A172 (cell line): ENCODE data around the gene CCR3. TPM values are rescaled to one million over a fixed set of nuclear protein-coding genes. Genes with fewer than 3 reads are reported as not detected.
A peak's percentile ranks its signal among the peaks of the same experiment; 100 is the strongest.

Experiments used
- DNase-seq: peaks from one replicate; pipeline ENCODE4 v3.0.0-alpha.2; 2015; ENCODE audit warnings: low spot score
- total RNA-seq: library from RNA; depleted of rRNA; stranded (reverse); fragments of >200 nt; shearing (Covaris generic); gene quantifications from 2 replicates; pipeline ENCODE4 v1.2.3, GENCODE V29; 2014

CCR3 gene
- total RNA-seq, 1 experiment from 2014 or later: not detected

GRCh38 chr3:46221391-46221790 is 20.9 kb upstream of the CCR3 start:
- no peak for DNase-seq

DNA sequence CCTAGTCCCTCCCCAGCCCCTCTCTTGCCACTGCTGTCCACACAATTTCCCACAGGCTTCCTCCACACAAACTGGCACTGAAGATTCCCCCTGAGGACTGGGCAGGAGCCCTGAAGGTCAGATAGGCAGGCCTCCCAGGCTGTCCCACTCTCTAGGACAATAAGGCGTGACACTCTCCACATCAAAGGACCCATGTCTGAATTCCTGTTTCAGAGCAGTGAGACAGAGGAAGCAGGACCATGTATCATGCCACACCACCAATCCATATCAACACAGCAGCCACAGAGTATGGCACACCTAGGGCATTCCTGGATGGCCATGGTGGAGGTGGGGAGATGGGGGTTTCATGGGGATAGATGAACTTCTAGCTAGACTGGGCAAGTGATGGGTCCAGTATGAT is 20.3 kb upstream of the CCR3 start:
- DNase-seq: no peak

DNA sequence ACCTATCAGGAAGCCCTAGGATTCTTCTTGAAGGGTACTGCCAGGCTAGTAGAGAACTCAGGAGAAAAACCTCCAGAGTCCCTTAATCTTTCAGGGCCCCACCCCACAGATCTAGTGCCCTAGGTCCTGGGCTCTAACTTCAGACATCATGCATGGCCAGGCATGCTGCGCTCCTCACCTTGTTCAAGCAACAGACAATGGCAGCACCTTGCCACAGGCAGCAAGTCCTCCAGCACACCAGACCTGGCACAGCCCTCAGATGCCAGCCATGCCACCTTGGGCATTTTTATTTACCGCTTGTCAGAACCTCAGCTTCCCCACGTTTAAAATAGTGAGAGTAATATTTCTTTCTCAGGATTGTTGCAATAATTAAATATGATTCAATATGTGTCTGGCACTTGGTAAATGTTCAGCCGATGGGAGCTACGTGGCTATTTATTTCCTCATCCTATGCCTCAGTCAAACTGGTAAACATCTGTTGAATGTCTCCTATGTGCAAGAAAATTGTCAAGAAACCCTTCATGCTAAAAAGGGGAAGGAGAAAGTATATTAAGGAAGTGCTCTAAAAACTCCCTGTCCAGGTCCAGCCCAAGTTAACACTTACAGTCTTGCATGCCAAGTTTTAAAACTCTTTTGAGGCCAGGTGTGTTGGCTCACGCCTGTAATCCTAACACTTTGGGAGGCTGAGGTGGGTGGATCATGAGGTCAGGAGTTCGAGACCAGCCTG is 19.7 kb upstream of the CCR3 start:
- DNase-seq: no peak

DNA sequence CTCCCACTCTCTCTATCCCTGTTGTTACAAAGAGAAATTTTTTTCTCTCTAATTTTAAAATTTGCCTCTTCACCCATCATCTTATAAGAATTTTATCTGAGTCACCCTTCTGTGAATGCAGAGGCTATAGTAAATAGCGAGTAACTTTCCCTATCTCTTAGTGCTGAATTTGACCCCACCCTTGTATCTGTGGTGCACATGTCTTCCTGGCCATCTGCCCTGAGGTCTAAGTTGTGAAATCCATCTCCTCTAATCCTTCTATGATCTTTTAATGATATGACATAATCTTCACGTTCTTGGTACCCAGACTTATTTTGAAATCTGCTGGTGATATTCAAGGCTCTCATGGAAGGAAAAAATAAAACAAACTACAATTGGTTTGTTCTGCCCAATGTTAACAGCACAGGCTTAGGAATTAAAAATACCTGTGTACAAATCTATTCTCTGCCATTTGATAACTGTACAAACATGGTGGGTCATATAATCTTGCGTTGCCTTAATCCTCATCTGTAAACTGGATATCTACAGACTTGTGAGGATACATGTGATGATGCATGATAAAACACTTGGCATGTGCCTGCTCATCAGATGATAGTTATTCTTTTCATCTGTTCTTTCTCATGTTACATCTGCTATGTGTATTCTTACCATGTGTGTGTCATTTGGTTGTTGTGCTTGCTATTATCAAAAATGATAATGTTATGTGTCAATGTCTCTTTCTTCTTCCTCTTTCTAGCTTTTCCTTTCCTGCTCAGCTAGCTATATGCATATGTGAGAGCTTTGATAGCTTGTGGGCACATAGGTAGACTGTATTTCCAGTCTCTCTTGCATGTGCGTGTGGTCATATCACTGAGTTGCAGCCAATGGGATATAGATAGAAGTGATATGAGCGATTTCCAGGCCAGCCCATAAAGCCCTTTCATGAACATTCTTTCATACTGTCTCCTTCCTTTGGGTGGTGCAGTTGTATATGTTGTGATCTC is 13.7 kb upstream of the CCR3 start:
- DNase-seq: peak; percentile 79

DNA sequence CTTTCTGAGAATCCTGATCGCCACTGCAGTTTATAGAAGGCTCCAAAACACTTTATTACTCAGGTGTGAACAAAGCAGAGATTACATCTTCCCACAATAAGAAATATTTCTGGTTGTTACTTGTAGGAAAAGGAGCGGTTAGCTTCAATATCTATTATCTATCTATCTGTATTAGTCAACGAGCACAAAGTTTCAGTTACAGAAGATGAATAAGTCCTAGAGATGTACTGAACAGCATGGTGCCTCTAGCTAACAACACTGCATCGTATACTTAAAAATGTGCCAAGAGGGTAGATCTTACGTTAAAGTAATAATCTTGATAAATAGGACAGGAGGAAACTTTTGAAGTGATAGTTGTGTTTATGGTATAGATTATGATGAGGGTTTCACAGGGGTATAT is 10.9 kb upstream of the CCR3 start:
- no peak for DNase-seq

GRCh38 chr3:46233194-46233593 is 9.1 kb upstream of the CCR3 start:
- DNase-seq: no peak

- no peak for DNase-seq
Measured at GRCh38 chr3:46235425-46235824, 6.8 kb upstream of the CCR3 start.

DNA sequence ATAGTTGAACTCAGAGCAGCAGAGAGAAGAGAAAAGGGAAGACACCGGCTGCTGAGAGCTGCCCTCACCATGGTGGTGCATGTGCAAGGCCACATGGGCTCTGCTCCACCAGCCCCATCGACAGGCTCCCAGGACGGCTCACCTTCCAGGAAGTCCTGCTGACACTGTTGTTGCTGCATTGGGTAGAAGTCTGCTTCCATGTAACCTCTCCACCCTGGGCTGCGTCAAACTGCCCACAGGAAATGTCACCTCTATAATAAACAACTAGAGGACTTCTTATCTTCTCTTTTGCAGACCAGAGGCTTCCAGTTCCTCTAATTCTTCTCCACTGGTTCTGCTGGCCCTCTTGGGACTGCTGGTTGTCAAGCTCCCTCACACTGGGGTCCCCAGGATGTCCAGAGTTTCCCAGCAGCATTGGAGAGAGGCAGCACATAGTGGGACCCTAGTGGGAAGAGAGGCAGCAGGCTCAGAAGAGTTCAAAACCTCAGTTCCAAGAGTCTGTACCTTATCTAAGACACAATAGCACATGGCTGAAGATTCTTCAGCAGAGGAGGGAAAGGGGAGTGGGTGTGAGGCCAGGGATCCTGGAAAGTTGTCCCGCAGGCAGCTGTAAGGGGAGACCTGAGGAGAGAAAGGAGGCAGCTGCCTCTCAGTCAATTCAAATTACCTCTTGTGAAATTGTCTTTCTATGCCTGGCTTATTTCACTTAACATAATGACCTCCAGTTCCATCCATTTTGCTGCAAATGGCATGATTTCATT is 5.8 kb upstream of the CCR3 start:
- no peak for DNase-seq

GRCh38 chr3:46238386-46238785 is 3.9 kb upstream of the CCR3 start:
- no peak for DNase-seq

- no peak for DNase-seq
Measured at GRCh38 chr3:46239301-46239938, 2.8 kb upstream of the CCR3 start.

DNA sequence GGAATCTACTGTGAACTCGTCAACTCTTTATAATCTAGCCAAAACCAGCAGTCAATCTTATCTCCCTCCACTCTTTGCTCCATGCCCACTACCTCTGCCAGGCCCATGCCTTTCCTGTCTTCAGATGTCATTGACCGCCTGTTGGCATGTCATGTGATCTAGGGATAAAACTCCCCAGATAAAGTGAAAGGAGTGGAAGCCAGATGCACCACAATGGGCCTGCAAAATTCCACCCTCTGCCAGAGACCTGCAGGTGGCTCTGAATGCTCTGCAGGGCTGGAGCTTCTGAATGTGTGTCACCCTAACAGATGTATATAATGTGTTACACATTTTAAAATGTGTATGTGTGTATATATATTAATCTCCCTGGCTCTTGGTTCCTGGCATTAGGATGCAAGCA is 2.3 kb upstream of the CCR3 start:
- DNase-seq: no peak

- DNase-seq: no peak
Measured at GRCh38 chr3:46243560-46243959, 1.3 kb downstream of the CCR3 start.

- DNase-seq: no peak
Measured at GRCh38 chr3:46245146-46245545, 2.9 kb downstream of the CCR3 start.

- no peak for DNase-seq
Measured at GRCh38 chr3:46252980-46253379, 10.7 kb downstream of the CCR3 start.

DNA sequence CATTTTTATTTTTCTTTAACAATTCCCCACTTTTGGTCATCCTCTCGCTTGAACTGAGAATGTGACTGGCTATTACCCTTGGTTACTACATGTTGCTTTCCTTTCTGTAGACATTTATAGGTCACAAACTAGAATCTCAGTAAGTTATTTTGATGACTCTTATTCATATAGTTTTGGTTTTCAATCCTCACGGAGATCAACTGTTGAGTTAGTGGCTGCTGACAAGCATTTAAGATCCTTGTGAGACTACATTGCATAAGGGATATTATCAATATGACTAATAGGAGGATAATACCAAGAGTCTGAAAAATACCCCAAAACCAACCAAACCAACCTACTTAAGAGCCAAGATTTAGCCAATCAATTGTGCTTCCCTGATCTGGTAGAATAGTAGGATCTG is 16.3 kb downstream of the CCR3 start:
- no peak for DNase-seq

DNA sequence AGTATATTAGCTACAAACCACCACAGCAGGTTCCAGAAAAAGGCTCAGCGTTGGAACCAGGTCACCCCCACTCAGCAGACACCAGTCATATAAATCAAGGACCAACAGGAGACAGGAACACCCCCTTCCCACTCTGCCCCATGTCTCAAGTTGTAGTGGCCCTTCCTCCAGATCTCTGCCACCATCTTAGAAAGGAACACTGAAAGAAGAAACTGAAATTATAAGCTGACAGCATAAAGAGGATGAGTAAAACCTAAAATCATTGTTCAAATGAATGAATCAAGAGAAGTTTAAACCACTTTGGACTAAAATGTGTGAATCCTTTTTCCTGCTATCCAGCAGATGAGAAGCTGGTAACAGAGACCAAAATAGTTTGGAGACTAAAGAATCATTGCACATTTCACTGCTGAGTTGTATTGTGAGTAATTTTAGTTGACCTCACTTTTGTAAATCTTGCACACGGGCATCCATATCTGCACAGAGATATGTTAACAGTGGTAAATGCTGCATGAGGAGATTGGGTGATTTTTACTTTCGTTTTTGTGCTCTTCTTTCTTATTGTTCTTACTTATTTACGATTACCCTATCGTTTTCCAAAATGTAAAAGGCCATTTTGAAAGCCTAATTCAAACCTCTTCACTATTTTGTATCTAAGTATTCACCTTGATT is 19.8 kb downstream of the CCR3 start:
- DNase-seq: no peak

DNA sequence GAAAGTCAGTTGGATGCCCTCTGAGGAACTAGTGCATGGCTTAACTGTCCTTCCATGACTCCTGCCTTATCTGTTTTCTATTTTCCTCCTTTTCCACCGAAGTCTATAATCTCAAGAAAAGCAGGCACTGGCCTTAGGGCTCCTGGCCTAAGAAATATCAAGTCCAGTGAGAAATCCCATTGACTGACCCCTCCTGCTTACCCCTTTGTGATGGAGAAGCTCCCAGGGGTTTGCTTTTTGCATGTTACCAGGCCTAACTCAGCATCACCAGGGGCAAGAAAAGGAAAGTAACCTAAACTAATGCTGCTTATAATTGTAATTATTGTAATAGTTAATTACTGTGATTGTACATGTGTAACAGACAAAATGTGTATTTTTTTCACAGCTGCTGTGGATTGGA is 21.7 kb downstream of the CCR3 start:
- DNase-seq: no peak

GRCh38 chr3:46266598-46266997 is 24.3 kb downstream of the CCR3 start:
- peak; percentile 38 for DNase-seq

GRCh38 chr3:46269556-46269955 is 27.3 kb downstream of the CCR3 start:
- DNase-seq: no peak

DNA sequence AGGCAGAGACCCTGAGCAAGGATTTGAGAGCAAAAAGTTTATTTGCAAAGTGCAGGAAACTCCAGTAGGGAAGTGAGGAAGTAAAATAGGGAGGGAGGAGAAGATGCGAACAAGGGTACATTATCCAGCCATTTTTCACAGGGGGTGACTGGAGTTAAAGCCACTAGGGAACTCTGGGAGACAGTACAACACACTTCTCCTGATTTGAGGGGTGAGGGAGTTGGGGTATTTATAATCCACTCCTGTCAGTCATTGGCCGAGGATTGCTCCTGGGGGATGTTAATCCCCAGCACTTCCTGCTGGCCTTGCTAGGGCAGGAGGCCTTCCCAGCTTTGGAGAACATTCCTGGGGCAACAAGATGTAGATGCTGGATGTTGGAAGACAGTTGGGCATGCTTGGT is 28.2 kb downstream of the CCR3 start:
- no peak for DNase-seq

- DNase-seq: no peak
Measured at GRCh38 chr3:46271209-46271745, 29.0 kb downstream of the CCR3 start.
